NCI-H146 treated with DMSO at 0.1 percent for 48 hours (cell line): ENCODE results near the gene SURF4.

Experiments
- DNase-seq: peaks from one replicate; lab custom pipeline; 2025; ENCODE audit not compliant: unreplicated experiment; lab: John Stamatoyannopoulos, UW

Gene SURF4

DNA sequence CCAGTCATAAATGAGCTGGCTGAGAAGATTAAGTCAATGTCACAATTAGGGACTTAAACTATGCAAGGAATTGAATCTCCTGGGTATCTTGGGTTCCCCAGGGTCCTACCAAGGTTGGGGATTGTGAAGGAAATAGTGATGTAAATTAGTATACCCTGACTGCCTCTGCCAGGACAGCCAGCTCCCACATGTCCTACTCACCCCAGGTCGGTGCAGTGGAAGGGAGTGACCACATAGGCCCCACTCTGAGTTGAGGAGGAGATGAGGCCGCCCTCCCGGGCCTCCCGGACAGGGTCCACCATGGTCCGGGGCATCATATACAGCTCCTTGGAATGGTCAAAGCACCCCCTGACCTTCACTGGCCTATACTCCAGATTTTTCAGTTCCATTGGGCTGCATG is 22.3 kb downstream of the SURF4 start:
- no peak for DNase-seq

DNA sequence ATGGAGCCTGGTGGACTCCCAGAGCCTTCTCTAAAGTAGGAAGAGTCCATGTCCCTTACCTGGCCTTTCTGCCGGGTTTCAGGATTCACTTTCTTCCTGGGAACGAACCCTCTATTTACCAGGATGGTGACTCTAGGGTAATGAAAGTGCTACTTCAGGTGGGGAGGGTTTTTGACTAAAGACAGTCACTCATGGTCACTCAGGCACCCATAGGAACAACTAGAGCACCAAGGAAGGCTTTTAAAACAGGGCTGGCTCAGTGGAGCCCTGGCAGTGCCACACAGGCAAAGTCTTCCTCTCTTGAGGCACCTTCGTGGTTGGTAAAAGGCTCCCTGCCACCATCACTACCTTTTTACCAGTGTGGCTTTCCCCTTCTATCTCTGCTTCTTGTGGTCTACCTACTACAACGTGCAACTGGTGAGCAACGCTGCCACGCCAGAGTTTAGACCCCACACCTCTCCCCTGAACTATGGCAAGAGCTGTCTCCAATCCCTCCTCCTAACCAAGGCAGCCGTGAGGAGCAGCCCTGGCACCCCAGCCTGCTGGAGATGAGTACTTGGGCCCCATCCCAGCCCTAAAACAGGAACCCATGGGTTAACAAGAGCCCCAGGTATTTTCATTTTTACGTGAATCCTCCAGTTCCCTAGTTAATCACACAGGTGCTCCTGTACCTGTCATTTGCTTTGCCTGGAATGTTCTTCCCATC is 23.1 kb downstream of the SURF4 start:
- no peak for DNase-seq

DNA sequence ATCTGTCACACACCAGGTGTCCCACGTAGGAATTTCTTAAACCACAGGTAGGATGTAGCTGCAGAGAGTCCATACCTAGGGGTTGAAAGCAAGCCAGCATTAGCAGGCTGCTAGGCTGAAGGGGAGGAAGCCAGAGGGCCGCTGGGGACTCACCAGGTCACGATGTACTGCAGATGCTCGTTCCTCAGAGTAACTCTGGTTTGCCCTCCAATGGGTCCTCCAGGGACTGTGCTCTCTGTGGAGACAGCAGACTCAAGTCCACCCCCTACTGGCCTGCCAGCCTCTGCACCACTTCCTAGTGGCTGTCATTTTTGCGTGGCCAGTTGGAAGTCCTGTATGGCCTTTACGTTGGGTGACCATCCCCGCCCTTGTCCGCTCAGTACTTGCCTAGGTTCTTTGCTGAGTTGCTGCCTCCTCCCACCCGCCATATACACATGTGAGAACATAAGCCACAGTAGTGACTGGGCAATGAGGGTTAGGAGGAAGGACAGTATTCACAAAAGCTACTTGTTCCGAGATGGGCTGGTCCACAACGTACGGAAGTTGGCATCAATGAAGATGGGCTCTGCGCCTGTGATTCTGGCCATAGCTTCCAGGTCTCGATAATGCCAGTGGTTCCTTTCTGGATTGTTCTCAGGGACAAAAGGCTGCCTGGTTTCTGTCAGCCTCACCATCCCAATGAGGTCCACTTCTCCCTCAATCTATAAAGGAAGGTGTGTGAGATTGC is 23.8 kb downstream of the SURF4 start:
- no peak for DNase-seq

DNA sequence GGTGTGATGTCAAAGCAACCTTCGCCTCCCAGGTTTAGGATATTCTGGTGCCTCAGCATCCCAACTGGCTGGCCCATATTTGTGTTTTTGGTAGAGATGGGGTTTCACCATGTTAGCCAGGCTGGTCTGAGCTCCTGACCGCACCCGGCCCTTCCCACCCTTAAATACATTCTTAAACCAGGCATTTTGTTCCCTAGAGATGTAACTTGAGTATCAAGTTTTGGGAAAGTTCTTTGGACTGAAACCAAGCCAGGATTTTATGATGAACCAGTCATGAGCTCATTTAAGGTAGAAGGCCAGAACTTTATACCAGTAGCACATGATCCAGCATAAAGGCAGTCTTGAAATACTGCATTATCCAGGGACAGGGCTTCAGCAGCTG is 24.3 kb downstream of the SURF4 start:
- DNase-seq, result no peak

DNA sequence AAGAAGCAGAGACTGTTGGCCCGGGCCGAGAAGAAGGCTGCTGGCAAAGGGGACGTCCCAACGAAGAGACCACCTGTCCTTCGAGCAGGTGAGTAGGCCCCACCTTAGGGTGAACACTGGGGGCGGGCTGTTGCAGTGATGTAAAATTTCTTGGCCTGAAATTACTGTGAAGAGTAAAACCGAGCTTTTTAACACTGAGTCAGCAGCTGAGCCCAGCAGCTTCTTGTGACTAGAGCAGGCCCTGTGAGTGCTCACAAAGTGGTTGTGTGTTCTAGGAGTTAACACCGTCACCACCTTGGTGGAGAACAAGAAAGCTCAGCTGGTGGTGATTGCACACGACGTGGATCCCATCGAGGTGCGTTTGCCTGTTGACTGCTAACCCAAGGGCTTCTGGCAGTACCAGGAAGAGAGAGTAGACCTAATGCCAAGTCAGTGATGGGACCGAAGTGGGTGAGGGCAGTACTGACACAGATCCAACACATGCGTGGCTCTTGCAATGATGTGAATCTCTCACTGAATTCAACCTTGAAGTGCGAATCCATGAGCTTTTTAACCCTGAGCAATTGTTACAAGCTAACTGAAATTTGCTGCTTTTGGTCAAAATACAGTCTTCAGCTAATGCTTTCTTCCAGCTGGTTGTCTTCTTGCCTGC is 25.8 kb downstream of the SURF4 start:
- DNase-seq, result no peak

DNA sequence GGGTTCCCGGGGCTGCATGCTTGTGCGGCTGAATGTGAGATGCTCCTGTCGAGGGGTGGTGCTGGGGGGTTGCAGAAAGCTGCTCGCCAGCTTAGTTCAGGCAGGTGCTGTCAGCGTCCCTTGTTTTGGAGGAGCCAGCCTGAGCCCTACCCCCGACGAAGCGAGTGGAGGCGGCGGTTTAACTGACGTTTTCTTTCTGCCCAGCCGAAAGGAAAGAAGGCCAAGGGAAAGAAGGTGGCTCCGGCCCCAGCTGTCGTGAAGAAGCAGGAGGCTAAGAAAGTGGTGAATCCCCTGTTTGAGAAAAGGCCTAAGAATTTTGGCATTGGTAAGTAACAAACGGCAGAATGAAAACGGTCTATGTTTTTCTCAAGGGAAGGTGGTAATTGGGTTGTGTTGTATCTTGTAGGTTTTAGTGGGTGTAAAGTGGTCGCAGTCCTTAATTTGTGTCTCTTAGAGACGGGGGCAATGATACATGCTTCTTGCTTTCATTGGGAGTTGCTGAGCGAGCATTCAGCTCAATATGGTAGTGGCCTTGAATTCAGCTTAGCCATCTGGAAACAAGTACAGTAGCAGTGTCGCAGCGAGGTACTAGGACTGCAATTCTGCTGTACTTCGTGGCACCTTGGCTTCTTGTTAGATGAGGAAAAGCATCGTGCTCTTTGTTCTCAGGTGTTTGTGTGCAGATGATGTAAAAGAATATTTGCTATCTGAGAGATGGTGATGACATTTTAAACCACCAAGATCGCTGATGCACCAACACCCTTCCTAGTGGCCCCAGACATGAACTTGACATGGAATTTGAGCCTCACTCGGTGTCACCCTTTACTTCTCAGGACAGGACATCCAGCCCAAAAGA is 26.9 kb downstream of the SURF4 start:
- DNase-seq, result no peak

DNA sequence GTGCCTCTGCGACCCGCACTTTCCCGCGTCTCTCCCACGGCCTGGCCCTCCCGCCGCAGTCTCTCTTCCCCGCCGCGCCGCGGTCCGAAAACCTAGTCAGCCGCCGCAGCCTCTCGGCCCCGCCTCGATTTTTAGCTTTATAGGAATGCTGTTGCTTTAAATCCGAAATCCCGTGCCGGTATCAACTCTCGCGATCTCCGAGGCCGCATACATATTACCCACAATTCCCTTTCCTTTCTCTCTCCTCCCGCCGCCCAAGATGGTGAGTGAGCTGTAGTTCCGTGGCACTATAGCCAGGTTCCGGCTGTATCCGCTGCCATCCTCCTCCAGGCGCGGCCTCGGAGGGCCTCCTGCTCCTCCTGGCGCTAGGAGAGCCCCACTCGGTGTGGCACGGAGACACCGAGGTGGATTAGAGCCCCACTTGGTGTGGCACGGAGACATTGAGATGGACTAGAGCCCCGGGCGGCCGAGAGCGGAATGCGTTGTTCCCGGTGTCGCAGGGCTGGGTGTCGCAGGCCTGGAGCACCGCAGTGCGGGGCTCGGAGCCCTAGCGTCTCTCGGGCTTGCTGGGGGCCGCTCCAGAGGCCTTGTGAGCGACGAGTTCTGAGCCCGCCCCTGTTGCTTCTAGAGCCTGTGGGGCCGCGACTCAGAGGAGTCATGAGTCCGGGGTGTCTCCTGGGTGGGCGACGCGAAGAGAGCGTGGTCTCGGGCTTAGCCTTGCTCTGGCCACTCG is 27.7 kb downstream of the SURF4 start, which contains the start of the genes MED22 and RPL7A:
TSS of gene MED22 (minus strand) at position 147 of the 733 bp plus-strand sequence. CDS start 1,469 bp downstream, outside the sequence.
TSS of gene RPL7A (plus strand) at position 234 of the 733 bp plus-strand sequence. CDS start at position 260, 26 bp downstream.
- peak; percentile 87 for DNase-seq

DNA sequence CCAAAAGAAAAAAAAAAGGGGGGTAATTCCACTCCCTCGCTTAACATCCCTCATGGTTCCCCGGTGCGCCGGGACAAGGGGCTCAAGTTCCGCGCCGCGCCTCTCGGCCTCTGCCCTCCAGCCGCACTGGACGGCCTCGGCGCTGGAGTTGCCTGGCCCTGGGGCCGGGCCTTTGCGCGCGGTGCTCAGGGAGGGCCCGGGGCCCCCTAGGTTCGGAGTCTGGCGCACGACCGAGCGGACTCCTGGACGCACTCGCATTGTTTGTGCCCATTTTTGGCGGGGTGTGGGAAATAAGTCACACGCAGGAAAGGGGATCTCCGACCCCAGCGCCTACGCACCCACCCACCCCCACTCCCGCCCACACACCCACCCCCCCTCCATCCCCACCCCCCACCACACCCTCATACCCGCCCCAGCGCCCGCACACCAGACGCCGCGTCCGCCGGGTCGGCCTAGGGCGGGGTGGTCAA is 28.3 kb downstream of the SURF4 start:
- no peak for DNase-seq

DNA sequence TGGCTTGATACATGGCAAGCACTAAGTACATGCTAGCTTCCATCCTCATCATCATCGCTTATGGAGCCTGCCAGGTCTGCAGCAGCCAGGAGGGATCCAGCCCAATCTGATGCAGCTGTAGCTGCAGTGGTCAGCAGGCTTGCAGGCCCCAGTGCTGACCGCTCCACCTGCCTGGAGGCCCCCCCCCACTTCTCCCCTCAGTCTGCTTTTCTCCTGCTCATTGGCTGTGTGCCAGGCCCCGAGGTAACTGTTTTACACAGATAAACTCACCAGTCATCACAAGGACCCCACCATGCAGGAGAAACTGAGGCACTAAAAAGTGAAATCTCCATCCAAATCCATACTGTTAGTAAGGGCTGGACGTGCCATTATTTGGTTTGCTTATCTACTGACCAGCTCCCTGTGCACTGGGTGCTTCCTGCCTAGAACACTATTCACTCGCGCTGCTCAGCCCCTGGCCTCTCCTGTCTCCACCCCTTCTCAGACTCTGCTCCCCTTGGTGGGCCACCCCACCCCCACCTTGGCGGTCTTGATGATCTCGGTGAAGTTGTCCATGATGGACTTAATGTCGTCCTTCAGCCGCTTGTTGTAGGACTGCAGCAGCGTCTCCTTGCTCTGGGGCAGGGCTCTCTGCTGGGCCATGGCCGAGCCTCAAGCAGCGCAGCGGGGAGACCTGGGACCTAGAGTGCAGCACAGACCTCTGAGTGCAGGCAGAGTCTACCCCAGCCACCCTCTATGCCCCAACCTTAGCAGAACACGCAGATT is 29.7 kb downstream of the SURF4 start:
- DNase-seq, result no peak

DNA sequence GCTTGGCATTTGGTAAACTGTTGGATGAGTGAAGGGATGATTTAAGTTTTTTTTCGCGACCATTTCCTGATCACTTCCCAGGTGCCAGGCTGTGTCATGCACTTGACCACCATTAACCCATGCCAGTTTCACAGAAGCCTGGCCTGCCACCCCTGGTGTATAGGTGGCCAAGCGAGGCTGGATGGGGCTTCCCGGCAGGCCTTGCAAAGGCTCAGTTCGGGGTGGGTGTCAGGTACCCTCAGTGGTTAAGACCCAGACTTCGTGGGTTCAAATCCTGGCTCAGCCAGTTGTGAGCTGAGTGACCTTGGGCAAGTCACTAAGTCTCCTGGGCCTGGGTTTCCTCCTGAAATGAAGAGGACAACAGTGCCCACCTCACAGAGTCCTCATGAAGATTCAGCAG is 30.3 kb downstream of the SURF4 start:
- DNase-seq, result no peak

DNA sequence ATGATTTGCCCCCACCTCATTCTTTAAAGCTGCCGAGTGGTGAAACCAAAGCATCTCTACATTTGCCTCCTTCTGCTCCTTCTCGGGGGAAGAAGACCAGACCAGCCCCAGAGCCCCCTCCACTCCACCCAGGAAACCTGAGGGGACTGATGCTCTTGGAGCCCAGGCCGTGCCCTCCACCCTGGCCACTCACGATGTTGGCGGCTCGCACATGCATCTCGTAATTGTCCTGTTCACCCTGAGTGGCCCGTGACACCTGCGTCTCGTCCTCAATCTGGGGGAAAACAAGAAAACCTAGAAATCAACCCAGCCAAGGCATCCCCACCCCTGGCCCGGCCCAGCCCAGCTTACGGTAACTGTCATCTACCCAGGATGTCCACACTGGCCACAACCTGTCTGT is 30.9 kb downstream of the SURF4 start:
- DNase-seq, result no peak

DNA sequence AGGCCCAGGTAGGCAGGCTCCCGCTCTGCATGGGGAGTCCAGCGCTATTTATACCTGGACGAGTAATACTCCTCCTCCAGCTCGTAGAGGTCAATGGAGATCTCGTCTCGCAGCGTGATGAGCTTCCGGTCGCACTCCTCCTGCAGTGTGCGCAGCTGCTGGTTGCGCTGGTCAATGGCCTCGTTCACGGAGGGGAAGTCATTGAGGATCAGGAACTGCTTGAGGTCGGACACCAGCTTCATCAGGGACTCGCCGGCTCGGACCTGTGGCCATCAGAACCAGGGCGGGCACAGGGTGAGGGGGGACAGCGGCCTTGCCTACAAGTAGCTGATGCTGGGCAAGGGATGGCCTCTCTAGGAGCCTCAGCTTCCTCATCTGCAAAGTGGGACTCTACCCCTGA is 31.8 kb downstream of the SURF4 start:
- DNase-seq, result no peak

DNA sequence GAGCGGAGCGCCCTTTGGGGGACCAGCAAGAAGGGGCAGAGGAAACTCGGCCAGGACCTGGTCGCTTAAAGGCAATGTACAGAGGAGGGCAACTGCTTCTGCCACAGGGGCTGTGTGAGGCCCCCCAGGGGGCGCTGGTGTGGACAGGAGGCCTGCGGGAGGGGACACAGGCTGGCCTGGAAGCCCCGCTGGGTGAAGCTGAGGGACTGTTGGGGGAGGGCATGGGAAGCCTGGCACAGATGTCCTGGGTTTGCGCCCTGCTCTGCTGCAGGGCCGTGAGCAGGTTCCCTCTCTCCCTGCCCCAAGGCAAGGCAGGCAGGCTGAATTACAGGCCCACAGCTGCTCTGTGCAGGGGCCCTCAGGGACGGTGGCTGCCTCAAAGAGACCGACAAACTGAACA is 33.3 kb downstream of the SURF4 start:
- no peak for DNase-seq

DNA sequence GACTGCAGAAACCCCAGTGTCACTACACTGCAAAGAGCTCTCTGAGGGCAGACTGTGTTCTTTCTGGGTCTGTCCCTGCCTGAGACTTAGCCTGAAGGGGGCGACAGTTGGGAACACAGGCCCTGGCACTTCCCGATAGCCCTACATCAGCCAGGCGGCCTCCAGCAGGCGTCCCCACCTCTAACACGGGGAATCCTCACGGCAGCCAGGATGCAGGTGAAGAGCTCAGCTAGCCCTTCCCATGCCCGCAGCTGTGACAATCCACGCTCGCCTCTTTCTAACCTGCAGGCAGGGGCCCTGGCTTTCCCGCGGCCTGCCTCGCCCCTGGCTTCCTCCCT is 33.8 kb downstream of the SURF4 start:
- DNase-seq, result no peak

DNA sequence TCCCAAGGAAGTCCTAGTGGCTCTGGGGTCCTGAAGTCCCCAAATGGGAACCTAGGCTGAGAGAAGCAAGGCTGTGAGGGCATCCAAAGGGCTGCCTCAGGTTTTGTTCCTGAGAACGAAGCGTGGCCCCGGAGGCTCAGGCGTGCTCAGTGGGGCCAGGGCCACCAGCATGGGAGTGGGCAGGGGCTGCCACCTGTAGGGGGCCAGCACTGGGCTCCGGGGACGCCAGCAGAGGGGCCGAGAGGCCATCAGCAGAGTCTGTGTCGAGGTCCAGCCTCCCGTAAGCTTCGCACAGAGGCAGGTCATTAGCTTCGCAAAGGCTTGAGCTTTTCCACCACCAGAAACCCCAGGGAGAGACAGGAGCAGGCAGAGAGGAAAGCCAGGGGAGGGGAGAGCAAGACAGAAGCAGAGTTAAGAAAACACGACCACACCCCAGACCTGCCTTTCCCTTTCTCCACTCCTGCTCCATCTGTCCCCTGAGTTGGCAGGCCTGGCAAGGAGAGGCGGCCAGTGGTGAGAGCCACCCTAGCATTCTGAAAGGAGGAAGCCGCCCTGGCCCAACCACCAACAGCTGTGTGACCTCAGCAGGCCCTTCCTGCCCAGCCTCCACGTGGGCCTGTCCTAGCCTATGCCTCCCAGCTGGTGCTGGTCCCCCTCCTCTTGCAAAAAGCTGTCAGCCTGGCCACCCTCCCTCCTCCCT is 34.3 kb downstream of the SURF4 start:
- DNase-seq, result no peak

DNA sequence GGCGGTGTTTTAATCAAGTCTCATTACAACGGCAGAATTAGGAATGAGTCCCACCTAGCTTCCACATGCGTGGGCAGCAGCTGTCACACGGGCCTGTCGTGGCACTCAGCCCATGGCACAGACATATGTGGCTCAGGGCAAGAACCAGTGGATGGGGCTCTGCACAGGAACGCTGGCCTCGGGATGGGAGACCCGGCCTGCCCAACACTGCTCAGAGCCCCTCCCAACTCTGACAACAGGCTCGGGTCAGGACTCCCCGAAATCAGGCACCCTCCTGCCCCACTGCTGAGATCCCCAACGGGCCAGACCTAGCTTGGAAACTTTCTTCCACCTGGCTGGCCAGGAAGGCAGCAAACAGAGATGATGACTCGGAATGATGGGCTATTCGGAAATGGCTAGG is 34.9 kb downstream of the SURF4 start:
- no peak for DNase-seq

DNA sequence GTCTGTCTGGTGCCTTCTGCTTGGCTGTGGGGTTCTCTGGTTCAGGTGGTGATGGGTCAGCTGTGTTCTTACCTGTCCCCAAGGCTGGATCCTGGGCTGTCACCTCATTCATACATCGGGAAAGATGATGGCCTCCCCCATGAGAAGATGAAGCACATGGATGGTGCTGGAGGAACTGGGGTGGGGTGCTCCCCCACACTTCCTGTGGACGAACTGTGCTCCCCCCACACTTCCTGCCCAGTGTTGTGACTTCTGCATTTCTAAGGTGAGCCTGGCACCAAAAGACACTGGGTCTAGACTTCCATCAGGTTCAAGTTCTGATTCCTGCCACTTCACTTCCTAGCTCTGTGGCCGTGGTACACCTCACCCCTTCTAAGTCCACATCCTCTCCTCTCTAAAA is 35.6 kb downstream of the SURF4 start:
- no peak for DNase-seq

DNA sequence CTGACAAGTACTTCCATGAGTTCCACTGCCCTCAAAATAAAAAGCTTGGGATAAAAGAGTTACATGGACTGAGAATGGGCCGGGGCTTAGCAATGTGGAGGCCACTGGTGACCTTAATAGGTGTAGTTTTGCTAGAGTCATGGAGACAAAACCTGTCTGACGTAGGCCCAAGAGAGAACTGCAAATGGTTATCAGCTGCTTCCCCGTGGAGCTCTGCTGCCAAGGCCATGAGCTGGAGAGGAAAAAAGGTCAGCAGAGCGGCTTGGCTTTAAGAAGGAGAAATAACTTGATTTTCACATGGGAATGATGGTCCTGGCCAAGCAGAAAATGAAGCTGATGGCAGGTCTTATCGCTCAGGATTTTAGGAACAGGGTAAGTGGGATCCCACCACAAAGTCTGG is 36.2 kb downstream of the SURF4 start:
- DNase-seq, result no peak
